ENCODE data around the gene SH3YL1.

The SH3YL1 gene

DNA sequence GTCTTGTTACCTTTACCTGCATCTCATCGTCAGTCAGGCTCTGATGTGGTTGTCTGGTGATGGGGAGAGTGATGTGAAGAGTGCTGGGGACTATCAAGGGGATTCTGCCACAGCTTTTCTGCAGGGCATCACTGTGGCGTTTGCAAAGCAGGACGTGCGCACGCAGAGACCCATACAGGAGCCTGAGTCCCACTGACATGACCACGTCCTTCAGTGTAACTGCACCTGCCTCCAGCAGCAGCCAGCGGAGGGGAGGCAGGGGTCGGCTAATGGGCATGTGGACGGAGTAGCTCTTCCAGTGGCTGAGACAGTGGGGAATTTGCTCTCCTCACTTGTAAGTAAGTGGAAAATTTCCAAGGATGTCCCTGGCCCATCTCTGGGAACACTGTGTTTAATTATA, 17.5 kb upstream of the SH3YL1 start:
- DNase-seq = no peak

GRCh38 chr2:280650-281110, 16.8 kb upstream of the SH3YL1 start:
- DNase-seq = no peak

- DNase-seq = no peak
Observed at GRCh38 chr2:279956-280649, 16.3 kb upstream of the SH3YL1 start.

DNA sequence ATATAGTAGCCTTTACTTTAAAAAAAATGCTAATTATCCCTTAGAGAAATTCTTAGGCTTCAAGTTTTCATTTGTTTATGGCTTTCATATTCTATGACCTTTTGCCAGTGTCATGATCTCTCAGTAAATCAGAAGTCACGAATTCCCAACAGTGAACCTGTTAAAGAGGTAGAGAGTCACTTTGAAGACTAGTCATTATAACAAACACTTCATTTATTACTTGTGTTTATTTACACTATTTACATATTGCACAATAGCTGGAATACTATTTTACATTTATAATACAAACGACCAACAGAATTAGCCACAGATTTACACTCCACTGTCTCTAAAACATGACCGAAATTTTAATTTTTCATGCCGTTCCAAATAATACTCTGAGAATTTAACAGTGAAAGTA, 15.5 kb upstream of the SH3YL1 start:
- no peak for DNase-seq

DNA sequence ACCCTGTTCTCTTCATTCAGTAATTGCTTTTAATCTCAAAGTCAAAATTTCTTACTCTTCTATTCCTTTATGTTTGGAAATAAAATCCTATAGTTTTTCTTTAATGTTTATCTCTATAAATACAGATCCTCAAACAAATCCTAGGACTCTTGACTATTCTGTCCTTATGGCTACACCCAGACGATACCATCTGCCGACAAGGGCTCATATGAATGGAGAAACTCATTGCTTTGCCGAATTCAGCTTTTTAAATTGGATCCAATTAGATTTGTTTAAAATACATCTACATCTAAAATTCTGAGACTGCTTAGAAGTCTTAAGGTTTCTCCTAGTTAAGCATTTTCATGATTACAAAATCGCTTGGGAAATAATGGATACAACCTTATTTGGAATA, 15.1 kb upstream of the SH3YL1 start:
- no peak for DNase-seq

DNA sequence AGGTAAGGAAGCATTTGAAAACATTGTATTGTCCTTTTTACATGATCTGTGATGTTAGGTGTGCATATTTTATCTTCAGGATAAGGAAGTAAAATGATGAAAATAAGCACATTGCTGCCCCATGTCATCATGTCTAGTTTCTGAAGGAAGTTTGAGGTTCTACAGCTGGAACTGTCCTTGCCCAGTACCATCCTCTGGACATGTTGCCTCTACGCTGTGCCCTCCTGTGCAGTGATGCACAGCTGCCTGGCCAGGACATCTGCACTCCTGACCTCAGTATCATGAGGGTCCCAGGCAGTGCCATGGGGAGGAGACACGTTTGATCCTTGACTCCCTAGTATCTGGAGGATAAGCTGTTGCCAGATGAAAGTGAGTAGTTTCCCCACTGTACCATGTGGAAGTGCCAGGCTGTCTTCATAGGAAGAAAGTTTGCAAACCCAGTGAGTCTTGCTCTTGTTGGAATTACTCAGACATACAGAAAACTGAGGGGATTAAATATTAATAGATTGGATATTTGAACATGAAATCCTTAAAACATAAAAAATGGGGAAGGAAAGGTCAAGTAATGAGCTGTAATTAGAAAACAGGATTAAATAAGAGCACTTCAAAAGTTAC, 14.6 kb upstream of the SH3YL1 start:
- DNase-seq = no peak

DNA sequence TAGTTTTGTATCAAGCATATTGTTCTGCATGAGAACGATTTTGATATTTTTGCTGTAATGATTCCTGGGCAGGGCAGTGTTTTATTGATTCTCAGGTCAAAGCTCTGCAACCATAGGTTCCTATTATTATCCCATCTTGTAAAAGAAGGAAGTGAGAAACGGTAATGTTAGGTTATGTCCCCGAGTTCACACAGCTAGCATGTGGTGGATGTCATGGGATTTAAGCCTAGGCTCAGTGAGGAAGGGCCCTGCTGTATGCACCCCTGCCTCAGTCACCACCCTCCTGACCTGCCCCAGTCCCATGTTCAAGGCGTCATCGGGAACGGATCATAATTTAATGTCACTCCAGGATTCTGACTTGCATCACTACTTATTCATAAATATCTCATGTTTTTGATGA, 11.6 kb upstream of the SH3YL1 start:
- no peak for DNase-seq

DNA sequence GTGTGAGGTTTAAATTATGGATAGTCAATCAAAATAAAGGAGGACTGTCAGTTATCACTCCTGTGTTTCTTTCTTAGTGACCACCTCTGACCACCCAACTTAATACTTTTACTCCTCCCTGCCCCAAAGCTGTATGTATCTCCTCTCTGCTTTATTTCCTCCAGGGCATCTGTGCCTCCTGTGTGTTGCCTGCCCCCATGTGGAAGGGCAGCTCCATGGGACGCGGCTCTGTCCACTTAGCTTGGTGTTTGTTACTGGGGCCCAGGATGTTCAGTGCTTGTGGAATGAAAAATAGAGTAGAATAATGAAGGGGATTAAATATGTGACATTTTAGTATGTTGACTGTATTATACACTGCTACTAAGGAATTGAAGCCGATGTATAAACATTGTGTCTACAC, 10.7 kb upstream of the SH3YL1 start:
- DNase-seq = no peak

GRCh38 chr2:273333-273732, 9.5 kb upstream of the SH3YL1 start:
- DNase-seq = peak; percentile 74

DNA sequence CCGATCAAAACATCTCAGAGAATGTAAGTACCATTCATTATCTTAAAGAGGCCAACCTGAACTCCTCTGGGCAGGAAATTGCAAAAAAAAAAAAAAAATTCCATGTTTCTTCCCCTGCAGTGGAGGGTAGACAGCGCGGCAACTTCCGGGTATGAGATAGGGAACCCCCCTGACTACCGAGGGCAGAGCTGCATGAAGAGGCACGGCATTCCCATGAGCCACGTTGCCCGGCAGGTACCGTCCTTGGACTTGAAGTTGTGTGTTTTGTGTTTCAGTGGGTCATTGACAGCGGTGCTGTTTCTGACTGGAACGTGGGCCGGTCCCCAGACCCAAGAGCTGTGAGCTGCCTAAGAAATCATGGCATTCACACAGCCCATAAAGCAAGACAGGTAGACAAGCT, 8.1 kb upstream of the SH3YL1 start:
- DNase-seq = no peak

DNA sequence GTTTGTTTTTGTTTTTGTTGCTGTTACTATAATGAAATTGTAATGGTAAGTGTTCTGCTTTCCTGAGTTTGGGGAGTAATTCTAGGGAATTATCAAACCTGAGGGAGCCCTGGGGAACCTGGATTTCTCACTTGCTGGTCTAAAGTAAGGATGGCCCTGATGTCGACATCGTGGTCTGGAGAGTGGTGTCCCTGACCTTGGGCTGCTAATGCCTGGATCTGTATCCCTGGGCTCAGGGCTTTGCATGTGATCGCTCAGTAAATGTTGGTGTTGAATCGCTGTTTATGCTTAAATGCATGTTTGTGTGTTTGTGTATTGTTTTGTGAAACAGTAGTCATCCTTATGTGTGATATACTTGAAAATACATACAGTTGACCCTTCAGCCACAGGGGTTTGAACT, 7.0 kb upstream of the SH3YL1 start:
- DNase-seq = no peak

DNA sequence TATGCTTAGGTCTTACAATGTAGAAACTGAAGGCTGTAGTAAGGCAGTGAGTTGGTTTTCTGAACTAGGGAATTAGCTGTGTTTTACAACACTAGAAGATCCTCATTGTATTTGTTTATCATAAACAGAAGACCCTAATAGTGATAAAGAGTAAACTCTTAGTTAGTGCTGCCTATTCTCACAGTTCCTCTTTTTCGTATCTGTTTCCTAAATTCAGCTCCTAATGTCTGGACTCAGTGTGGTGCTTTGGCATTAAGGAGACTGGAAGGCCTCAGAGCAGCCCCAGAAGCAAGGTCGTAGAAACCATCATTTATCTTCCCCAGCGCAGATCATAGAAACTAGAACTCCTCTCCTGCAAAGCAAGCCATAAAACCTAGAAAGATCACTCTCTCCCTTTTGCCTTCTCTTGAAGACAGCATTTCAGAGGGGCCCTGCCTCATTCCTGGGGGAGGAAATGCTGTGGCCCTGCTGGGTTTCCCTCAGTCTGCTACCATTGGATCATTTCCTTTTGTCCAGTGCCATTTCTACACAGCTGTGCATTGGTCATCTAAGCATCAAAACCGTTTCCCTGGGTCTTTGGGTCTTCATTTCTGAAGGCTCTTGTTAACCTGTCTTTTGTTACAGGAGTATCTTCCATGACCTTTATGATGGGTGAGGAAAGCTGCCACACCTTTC, 5.7 kb upstream of the SH3YL1 start:
- DNase-seq = no peak

- DNase-seq = no peak
Observed at GRCh38 chr2:268323-268722, 4.5 kb upstream of the SH3YL1 start.

GRCh38 chr2:264493-265468, 949 bp upstream of the SH3YL1 start, which contains the start of gene ACP1:
TSS of gene ACP1 (plus strand) at chr2:264947. CDS start at chr2:264965, 18 bp downstream.
- DNase-seq = peak; percentile 91

- no peak for DNase-seq
Observed at GRCh38 chr2:263022-263738, 652 bp downstream of the SH3YL1 start.

- no peak for DNase-seq
Observed at GRCh38 chr2:262117-262516, 1.7 kb downstream of the SH3YL1 start.

DNA sequence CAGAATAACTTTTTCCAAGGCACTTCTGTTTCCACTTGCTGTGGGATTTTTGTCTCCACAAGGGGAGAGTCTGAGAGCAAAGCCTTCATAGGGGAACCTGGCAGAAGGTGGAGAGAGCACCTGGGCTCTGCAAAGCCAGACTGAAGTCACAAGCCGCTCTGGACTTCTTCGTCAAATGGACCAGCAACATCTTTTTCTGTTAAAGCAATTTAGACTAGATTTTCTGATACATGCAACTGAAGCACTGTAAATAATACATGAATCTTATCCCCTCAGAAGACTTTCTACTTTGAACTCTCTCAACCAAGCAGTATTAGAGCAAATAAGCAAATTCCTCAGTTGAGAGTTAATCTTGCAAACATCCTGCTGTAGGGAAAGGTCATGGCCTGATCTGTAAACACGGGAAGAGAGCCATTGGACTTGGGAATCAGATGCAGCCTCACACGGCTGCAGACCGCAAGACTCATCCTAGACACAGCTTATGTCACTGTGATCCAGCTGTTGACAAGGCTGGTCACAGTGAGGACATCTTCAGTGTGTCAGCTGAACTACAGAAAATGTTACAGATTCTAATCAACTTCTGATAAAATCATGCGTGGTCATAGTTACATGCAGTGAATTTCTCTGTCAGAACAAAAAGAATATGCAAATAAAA, 3.2 kb downstream of the SH3YL1 start:
- no peak for DNase-seq

DNA sequence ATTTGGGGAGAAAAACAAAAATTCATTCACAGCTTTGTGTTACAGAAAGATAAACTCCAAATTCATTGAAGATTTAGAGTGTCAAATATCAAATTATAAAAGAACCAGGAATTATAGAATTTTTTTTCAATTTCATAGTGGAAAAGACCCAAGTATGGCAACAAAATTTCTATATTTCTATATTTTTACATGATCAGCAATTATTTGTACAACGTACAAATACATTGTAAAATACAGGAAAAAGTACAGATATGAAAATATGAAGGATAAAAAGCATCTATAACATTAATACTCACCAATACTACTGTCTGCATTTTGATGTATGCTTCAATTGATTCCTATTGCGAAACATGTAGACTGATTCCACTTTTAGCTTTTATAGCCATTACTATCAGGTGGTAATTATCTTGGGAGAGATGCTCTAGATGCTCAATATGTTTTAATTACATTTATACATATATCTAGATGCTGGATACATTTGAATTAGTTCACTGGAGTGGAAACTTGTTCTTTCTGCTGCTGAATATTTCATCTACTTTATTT, 4.0 kb downstream of the SH3YL1 start:
- no peak for DNase-seq

DNA sequence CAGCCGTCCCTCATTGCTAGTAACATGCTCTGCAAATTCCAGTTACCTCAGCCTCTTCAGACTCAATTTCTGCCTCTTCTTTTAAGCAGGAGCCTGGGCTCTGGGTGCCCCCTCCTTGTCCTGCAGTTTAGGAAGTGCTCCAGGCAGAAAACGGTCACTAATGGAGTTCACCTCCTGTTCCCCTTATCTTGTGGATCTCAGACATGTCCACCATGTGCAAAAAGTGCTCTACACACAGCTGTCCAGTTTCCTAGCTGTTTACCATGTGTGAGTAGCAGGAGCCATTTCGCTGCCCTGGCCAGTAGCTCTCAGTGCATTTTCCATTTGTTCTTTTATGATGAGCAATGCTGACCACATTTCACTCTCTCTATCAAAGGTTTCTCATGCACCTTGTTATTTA, 4.9 kb downstream of the SH3YL1 start:
- no peak for DNase-seq

- DNase-seq = no peak
Observed at GRCh38 chr2:257842-258241, 6.0 kb downstream of the SH3YL1 start.

GRCh38 chr2:257429-257828, 6.4 kb downstream of the SH3YL1 start:
- DNase-seq = no peak

- DNase-seq = no peak
Observed at GRCh38 chr2:256094-256493, 7.7 kb downstream of the SH3YL1 start.

Data from NCI-H1105 (cell line).